Mesothelial cell of epicardium (in vitro differentiated cells): ENCODE data around the gene IGLON5. TPM values are rescaled to one million over a fixed set of nuclear protein-coding genes. Genes with fewer than 3 reads are reported as not detected.

Source experiments
- DNase-seq, 2 experiments: peaks; one replicate each; pipeline ENCODE4 v3.0.0; 2021; ENCODE audit warnings: low spot score in 2 of 2; ENCODE audit not compliant: unreplicated experiment in 2 of 2
- H3K27ac Mint-ChIP-seq: 2 replicates; pipeline ENCODE4 v1.8.0; 2021; ENCODE audit warnings: mixed read lengths
- H3K27me3 Mint-ChIP-seq: 2 replicates; pipeline ENCODE4 v1.8.0; 2021; ENCODE audit warnings: low read depth, mixed read lengths
- H3K36me3 Mint-ChIP-seq: 2 replicates; pipeline ENCODE4 v1.8.0; 2021; ENCODE audit warnings: mixed read lengths
- H3K4me1 Mint-ChIP-seq: 2 replicates; pipeline ENCODE4 v1.8.0; 2021; ENCODE audit warnings: mixed read lengths
- H3K4me3 Mint-ChIP-seq: 2 replicates; pipeline ENCODE4 v1.8.0; 2021; ENCODE audit warnings: mild to moderate bottlenecking, moderate library complexity, mixed read lengths
- H3K9me3 Mint-ChIP-seq: 2 replicates; pipeline ENCODE4 v1.8.0; 2021; ENCODE audit warnings: mixed read lengths
- total RNA-seq: library from RNA; stranded (reverse); gene quantifications from 3 replicates; pipeline ENCODE4 v1.2.1, GENCODE V29; 2021
- TF ChIP-seq, protein P1 (sequence below): fragments of 200-600 bp; sonication (generic); IDR thresholded peaks from one replicate; pipeline ENCODE4 v1.5.0; 2021; ENCODE audit warnings: antibody characterized with exemption; ENCODE audit not compliant: unreplicated experiment

Gene IGLON5
- total RNA-seq, 1 donor from 2014 or later = 24.9 TPM

DNA sequence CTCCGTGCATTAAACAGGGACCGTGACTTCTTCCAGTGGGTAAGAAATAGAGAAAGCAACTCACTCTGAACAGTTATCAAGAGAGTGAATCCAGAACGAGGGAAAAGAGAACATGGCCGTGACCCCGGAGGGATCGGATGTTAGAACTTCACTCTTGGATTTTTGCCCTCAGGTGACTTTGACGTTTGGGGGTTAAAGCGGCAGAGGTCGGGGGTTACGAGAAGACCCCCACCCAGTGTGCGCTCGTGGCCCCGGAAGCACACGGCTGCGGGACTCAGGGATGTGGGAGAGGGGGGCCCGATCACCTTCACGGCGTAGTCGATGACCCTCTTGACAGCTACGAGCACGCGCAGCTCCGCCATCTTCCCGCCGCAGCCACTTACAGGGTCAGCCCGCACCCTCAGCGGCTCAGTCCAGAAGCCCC, 54.5 kb downstream of the IGLON5 start, which contains the start of gene ETFB:
TSS of gene ETFB (minus strand) at position 424 of the 424 bp plus-strand sequence. CDS start at position 362, 62 bp downstream.
- no peaks in the 10 kb centered on the region for H3K36me3 Mint-ChIP-seq

GRCh38 chr19:51366389-51367254, 55.2 kb downstream of the IGLON5 start:
- Mint-ChIP-seq H3K27me3 (peaks cover 9% of the 10 kb centered on the region), H3K4me1 (peaks cover 29% of the 10 kb centered on the region)
- TF ChIP-seq, protein P1, sequence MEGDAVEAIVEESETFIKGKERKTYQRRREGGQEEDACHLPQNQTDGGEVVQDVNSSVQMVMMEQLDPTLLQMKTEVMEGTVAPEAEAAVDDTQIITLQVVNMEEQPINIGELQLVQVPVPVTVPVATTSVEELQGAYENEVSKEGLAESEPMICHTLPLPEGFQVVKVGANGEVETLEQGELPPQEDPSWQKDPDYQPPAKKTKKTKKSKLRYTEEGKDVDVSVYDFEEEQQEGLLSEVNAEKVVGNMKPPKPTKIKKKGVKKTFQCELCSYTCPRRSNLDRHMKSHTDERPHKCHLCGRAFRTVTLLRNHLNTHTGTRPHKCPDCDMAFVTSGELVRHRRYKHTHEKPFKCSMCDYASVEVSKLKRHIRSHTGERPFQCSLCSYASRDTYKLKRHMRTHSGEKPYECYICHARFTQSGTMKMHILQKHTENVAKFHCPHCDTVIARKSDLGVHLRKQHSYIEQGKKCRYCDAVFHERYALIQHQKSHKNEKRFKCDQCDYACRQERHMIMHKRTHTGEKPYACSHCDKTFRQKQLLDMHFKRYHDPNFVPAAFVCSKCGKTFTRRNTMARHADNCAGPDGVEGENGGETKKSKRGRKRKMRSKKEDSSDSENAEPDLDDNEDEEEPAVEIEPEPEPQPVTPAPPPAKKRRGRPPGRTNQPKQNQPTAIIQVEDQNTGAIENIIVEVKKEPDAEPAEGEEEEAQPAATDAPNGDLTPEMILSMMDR = no peak

More for the DNA sequence above, 54.5 kb downstream of the IGLON5 start, which contains the start of gene ETFB:
- Mint-ChIP-seq H3K4me3 (peak within 1 kb of the TSS; percentile 85), H3K9me3 (no peaks in the 10 kb centered on the region), H3K4me1 (peaks cover 29% of the 10 kb centered on the region), H3K27ac (peak within 1 kb of the TSS; percentile 96), H3K27me3 (peaks cover 3% of the 10 kb centered on the region)
- TF ChIP-seq, protein P1 = no peak
- DNase-seq = no peak

GRCh38 chr19:51367255-51367564, 55.8 kb downstream of the IGLON5 start:
- Mint-ChIP-seq H3K27ac (peak overlapping the region; percentile 96), H3K4me3 (peak overlapping the region; percentile 85), H3K36me3 (no peaks in the 10 kb centered on the region), H3K27me3 (peaks cover 14% of the 10 kb centered on the region), H3K9me3 (no peaks in the 10 kb centered on the region), H3K4me1 (peaks cover 29% of the 10 kb centered on the region)
- TF ChIP-seq, protein P1 = no peak
- peak in 1 of 2 experiments; percentile 63 for DNase-seq

More at GRCh38 chr19:51366389-51367254, 55.2 kb downstream of the IGLON5 start:
- Mint-ChIP-seq H3K36me3 (no peaks in the 10 kb centered on the region), H3K4me3 (peak overlapping the region; percentile 85), H3K27ac (peak overlapping the region; percentile 96), H3K9me3 (no peaks in the 10 kb centered on the region)
- peak; percentile 92 to 93 for DNase-seq

GRCh38 chr19:51367565-51368365, 56.3 kb downstream of the IGLON5 start:
- Mint-ChIP-seq H3K9me3 (no peaks in the 10 kb centered on the region), H3K4me3 (peak overlapping the region; percentile 85), H3K27ac (peak overlapping the region; percentile 96), H3K27me3 (peaks cover 16% of the 10 kb centered on the region), H3K4me1 (peaks cover 29% of the 10 kb centered on the region), H3K36me3 (no peaks in the 10 kb centered on the region)
- DNase-seq = peak; percentile 98 to 100
- TF ChIP-seq, protein P1 = no peak

- H3K27ac Mint-ChIP-seq = peak within 1 kb of the TSS; percentile 96
- H3K4me3 Mint-ChIP-seq = peak within 1 kb of the TSS; percentile 85
- DNase-seq = no peak
- peaks cover 24% of the 10 kb centered on the region for H3K4me1 Mint-ChIP-seq
- TF ChIP-seq, protein P1 = no peak
- no peaks in the 10 kb centered on the region for H3K9me3 Mint-ChIP-seq
- H3K27me3 Mint-ChIP-seq = peaks cover 16% of the 10 kb centered on the region
- no peaks in the 10 kb centered on the region for H3K36me3 Mint-ChIP-seq
Observed at GRCh38 chr19:51368366-51369282, 57.2 kb downstream of the IGLON5 start, which contains the start of gene CLDND2. CLDND2 (minus strand) TSS chr19:51369003; CDS start chr19:51368577, 426 bp downstream.
